Measurements from ENCODE around the gene SKI.

Gene SKI

DNA sequence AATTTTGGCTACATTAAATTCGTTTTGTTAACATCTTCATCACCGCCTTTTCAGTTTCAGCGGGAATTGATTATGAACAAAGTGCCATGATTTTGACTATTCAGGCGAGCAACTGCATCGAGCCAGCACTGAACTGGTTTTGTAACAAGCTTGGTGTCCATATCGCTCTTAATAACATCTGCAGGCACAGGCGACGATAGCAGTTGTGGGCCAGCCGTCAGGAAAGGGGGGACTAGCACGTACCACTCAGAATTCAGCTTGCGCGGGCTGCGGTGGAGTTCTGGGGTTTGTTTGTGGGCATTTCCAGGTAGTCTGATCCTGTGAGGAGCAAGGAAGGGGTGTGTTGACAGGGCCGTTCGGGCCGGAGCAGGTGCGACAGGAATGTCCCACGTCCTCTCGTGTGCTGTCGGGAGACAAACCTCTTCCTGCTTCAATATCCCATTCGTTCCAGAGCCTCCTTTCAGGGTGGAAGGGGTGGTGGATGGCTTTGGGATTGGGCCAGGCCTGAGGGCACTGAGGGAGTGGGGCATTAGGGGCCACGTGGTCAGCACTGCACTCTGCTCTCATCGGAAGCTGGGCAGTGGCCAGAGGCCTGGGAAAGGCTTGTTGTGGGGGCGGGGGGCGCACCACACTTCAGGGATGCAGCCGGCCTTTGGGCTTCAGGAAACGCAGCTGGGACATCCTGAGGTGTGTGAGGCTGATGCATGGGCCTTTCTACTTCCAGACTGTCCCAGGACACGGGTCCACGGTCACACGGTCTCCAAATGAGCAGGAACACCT, 39.1 kb downstream of the SKI start:
- no peak for DNase-seq

DNA sequence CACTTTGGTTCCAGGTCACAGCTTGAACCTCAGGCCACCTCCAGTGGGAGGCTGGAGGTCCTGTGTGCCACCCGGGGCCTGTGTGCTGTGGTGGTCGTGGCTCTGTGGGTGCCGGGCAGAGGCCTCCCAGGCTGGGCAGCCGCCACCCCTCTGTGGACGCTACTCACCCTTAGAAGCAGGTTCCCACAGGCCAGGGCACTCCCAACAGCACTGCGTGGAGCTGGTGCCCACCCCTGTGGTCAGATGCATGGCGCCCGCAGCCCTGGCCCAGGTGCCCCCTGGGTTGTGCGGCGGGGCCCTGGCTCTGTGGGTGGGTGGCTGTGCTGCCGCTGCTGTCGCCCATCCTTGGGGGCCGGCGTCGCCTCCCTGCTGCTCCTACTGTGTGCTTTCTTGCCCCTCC, 39.7 kb downstream of the SKI start:
- no peak for DNase-seq

DNA sequence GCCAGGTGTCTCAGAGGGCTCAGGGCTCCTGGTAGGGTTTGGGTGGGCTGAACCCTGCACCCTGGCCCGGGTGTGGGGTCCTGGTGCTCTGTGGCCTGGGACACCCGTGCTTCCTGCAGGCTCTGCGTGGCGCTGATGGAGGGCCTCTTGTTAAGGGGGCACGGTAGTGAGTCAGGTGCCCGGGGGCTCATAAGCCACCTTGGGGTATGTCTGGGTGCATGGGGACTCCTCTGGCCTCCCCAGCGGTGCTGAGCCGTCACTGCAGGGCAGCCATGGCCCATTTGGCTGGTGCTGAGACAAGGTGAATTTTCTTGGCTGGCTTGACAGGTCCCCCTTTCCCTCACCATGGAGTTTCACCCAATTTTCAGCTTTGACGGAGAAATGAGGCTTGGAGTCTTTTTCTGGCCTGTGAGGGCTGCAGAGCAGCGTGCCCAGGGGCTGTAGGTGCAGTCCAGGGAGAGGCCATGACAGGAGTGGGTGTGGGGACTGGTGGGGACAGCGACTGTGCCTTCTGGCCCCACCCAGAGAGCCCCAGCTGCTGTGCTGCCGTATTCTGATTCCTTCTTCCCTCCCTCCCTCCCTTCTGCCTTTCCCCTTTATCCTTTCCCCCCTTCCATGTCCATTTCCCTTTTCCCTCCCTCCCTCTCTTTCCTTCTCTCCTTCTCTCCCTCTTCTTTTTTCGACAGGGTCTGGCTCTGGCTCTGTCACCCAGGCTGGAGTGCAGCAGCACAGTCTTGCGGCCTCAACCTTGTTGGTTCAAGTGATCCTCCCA, 40.4 kb downstream of the SKI start:
- no peak for DNase-seq

DNA sequence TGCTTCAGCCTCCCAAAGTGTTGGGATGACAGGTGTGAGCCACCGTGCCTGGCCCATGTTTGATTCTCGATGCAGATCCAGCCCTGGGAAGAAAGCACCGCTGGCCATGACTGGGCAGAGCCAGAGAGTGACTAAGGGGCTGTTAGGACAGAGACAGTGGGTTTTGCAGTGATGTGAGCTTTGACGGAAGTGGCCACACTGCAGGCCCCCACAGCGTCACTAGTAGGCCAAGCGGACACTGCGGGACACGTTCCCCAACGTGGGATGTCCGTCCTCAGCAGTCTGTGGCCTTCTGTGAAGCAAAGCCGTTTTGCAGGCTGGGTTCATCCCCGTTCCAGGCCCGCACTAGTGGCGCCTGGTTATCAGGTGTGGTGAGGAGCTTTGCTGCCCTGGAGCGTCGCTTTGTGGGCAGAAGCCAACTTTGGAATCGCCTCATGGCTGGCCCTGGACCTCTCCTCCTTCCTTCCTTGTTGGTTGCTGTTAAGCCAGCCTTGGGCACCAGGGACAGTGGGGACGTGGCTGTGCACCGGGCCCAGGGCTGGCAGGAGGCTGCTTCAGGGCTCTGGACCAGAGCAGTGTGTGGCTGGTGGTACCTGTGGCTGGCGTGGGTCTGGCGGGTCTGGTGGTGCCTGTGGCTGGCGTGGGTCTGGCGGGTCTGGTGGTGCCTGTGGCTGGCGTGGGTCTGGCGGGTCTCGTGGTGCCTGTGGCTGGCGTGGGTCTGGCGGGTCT, 41.2 kb downstream of the SKI start:
- DNase-seq: no peak

DNA sequence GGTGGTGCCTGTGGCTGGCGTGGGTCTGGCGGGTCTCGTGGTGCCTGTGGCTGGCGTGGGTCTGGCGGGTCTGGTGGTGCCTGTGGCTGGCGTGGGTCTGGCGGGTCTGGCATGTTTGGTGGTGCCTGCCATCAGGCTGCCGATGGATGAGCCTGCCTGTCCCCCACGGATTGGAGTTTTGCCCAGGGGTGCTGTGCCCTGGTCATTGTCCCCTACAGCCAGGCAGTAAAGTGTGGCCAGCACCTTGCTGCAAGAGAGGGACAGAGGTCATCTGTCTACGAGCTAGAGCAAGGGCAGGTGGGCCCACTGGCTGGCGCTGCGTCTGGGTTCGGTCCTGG, 41.8 kb downstream of the SKI start:
- DNase-seq: no peak

DNA sequence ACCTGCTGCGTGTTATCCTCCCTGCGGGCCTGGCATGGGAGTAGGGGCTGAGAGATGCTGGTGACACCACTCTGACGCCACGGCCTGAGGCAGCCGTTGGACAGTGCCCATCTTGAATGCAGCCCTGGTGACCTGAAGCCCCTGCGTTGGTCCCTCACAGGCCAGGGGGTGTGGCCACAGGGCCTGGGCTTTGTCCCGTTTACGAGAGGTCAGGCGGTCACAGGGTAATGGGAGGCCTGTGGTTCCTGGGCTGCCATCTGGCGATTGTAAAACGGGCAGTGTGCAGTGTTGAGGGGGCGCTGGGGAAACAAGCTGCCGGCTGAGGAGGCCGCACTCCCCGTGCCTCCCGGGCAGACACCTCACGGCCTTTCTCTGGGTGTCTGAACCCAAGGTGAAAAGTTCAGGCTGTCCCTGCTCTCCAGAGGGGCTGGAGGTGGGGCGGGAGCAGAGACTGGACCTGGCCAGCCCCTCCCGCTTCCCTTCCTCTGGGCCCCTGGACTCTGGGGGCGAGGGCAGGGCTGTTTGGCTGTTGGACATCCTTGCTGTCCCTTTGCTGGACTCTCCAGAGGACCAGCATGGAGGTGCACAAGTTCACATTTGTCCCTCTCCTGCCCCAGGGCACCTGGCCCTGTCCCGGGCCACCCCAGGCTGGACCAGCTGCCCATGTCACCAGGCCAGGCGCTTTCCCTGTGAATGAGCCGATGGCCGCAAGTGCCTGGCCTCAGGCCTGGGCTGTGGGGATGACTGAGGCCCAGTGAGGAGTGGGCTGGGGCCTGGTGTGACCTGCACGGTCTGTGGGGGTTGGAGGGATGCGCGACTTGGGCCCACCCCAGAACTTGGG, 42.4 kb downstream of the SKI start:
- no peak for DNase-seq

DNA sequence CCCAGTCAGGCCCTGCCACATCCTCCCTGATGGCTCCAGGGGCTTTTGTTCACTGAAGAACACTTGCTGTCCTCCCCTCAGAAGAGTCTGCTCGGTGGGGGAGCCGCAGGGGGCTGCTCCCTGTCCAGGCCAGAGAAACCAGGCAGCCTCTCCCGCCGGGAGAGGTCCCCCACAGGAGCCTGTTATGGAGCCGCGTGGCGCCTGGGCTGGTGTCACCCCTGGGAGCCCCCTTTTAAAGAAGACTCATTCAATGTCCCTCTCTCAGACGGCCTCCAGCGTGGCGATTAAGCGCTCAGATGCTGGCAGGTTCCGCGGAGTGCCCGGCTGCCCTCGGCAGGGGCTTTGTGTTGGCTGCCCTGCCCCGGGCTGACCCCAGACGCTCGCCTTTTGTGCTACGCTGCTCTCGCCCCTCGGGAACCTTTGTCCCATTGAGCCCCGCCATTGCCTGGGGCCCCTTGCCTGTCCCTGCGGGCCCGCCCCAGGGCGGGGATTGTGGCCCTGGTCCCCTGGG, 43.1 kb downstream of the SKI start:
- no peak for DNase-seq

DNA sequence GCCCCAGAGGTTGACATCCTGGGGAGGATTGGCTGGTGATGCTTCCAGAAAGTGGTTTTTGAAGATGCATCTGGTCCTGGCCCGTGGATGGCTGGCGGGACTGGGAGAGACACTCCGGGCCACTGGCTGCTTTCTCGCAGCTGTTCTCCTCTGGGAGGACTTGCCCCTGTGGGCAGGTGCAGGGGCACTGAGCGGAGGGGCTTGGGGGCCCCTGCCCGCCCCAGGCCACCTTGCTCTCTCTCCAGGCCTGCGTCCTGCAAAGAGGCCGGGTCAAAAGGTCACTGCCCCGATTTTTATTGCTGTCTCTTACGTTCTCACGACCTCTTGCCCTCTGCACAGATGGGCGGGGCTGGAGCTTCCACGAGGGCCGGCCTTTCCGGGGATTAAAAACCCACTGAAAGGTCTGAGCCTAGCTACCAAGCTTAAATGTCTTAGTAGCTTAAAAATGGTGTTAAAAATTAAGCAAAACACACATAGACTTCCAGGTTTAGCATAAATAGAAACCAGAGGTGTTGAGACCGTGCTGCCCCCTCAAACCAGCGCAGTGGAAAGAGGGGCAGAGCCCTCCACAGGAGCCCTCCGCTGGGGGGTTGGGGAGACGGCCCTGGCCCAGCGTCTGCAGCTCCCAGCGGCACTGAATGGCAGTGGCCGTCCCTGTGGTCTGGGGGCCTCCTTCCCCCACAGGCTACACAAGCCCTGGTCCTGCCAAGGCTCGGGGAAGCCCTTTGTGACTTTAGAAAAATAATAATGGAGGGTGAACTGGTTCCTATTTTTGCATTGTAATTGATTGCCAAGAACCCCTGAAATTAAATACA, 43.9 kb downstream of the SKI start:
- DNase-seq: no peak

DNA sequence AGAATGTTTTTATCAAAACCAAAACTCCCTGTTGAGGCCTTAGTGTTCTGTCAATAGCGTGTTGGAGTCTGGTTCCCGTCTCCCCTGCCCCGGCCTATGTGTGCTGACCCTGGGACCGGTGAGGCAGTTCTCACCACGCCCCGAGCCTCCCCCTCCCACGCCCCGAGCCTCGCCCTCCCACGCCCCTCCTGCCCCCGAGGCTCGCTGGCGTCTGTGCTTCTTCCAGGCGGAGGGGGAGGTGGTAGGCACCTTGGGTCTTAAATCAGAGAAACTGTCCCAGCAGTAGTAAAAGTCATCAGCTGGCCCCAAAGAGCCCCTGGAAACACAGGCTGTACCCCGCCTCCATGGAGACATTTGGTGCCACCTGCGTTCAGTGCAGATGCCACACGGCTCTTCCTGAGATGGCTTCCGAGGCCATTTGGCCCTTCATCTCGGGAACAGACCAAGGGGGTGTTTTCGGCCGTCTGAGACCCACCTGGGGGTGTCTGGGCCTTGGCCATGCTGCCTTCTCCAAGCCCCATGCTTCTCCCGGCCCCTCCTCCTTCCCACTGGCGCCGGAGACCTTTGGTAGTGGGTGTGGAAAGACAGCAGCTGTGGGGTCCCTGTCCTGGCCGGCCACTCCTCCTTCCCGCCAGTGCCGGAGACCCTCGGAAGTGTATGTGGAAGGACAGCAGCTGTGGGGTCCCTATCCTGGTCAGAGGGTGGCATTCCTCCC, 44.7 kb downstream of the SKI start:
- no peak for DNase-seq

DNA sequence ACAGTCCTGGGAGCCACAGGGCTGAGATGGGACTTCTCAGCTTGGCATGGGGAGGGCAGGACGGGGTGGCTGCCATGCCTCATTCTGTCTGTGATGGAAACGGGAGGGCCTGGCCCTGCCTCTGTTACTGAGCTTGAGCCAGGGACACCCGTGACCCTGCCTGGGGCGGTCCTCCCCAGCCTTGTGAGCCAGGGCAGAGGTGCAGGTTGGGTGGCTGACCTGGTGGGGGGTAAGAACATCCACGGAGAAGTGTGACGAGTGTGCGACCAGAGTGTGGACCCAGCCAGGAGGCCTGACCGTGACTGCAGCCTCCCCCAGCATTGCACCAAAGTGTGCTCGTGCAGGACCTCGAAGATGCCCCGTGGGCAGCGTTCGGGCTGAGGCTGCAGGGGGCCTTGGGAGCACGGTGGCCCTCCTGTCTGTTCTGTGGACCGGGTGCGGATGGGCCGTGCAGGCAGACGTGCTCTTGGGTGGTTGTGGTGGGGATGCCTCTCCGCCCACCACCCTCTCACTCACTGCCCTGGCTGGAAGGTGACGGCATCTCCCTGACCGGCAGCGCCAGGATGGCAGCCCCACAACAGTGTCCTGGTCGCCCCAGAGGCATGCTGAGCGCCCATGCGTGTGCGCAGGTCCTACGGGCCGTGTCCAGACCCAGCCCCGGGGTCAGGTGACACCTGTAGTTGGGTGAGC, 45.4 kb downstream of the SKI start:
- no peak for DNase-seq

DNA sequence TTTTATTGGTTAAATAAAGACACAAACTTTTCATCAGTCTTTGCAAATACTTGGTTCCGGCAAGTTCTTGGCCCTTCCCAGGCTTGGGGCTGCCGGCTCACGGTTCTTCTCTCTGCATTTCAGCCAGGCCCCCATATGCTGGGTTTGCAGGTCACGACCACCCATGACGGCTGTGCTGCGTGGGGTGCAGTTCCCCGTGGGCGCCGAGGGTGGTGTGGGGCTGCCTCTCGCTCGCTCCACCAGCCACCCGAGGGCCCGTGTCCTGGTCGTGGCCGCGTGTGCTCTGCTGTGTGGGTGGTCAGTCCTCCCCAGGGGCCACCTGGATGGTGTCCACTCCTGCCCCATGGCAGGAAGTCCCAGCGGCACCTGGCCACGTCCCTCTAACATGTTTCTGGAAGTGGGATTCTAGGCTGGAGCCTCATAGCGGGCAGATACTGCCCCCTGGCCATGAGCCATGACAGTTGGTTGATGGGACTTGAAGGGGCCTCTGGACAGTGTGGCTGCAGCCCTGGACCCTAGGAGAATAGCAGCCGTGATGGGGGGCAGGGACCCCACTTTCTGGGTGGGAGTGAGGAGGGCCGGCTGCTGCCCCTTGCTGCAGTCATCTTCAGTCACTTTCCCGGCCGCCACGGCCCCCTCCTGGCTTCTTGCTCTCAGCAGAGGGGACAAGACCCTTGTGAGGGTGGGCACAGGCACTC, 46.3 kb downstream of the SKI start:
- no peak for DNase-seq

DNA sequence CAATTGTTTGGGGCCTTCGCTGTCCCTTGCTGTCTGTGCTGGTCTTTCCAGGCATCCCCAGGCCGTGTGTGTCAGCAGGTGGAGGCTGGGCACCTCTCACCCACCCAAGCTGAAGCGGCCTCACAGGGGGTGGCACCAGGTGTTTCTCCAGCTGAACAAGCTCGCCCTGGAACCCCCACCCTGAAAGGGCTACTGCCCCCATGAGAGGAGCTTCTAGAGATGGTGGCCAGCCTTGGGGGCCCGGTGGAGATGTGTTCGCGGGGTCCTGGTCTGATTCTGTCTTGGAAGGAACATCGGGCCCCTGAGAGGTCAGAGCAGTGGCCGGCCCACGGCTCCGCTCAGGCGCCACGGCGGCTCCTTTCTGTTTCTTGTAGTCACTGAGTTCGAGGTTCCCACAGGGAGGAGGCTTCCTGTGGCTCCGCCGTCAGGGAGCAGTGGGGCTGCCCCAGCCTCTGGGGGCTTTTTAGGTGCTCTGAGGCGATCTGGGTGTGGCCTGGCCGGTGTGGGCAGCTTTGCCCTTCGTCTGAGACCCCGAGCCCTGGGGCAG, 46.9 kb downstream of the SKI start:
- DNase-seq: no peak

DNA sequence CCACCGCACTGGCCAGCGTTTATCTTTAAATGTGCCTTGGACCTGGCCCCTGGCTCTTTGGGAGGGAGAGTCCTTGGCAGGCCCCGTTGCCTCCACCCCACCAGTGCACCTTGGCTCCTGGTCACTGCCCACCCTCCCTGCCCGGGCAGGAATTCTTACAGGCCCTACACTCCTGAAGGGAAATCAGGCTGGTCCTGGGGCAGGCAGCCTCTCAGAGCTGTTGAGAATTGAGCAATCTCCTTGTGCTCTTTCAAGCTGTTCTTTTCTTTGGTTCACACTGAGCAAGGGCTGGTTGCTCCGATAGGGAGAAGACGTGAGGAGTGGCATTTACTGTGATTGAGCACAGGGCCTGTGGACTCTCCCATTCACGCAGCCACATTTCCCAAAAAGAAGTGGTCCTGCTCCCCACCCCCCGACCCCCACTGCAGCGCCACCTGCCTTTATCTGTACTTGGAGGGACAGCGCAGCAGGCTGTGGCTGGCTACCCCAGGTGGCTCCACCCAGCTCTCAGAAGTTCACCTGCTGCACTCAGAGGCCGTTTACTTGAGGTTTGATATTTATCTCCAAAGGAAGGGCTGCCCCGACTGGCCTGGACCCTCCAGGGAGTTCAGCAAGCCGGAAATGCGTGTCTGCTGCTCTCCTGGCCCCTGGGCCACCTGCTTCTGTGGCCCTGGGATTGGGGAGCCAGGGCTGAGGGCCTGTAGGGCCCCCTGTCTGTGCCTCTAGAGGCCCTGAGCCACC, 47.8 kb downstream of the SKI start:
- no peak for DNase-seq

DNA sequence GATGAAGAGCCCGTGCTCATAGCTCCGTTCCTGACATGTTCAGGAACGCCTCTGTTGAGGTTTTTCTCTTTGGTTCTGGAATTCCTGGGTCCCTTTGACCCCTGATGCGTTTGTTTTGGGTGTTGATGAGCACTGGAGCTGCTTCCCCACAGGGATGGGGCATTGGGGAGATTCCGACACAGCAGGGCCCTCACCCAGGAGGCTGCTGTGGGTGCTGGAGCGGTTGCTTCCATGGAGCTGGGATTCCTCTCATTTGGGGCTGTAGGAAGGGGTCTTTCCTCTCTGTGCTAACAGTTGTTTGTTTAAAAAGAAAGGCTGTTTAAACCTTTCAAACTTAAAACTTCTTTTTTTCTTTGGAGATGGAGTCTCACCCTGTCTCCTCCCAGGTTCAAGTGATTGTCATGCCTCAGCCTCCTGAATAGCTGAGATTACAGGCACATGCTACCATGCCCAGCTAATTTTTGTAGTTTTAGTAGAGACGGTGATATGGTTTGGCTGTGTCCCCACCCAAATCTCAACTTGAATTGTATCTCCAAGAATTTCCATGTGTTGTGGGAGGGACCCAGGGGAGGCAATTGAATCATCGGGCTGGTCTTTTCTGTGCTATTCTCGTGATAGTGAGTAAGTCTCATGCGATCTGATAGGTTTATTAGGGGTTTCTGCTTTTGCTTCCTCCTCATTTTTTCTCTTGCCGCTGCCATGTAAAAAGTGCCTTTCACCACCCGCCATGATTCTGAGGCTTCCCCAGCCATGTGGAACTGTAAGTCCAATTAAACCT, 48.9 kb downstream of the SKI start:
- DNase-seq: no peak

DNA sequence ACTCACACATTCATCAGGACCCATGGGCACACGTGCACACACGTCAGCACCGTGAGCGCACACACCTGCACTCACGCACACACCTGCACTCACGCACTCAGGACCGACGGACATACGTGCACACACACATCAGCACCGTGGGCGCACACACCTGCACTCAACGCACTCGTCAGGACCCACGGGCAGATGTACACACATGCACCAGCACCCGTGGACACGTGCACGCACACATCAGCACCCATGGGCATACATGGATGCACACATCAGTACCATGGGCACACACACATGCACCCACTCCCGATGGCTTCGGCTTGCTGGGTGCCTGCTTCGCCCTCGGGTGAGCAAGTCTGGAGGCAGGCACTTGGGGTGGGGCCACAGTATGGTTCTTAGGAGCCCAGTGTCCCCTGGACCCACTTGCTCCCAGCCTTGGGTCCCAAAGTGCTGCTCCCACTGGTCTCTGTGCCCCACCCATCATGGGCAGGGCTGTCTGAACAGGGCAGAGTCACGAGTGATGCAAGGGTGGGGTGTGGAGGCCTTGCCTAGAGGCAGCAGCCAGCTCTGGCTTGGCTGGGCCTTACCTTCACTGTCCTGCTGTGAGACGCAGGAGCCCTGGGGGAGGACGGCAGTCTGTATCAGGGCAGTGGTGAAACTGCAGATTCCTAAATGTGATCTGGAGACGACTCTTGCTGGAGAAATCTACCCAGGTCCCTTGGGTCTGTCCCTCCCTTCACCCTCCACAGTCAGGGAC, 49.8 kb downstream of the SKI start:
- no peak for DNase-seq

DNA sequence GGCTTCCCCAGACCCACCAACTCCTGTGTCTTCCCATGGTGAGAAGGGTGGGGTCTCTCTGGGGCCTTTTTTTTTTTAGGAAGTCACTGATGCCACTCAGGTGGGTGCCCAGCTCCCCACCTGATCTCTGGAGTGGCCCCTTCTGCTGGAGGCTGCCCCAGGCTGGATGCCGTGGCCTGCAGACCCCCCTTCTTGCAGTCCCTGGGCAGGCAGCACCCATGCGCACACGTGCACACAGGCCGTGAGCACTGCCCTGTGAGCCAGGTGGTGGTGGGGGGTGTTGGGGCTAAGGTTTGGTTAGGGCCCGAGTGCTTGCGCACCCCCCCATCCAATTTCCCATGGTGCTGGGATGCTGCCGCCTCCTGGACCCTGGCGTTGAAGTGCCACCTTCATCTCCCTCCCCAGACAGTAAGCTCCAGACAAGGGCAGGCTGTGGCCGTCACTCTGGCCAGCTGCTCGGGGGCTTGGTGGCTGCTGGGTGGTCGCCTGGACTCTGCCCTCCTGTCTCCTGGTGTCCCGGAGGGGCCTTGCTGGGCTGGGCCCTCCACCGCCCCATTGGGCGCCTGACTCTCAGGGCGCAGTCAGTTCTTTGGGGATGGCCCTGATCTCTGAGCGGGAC, 50.6 kb downstream of the SKI start:
- DNase-seq: no peak

DNA sequence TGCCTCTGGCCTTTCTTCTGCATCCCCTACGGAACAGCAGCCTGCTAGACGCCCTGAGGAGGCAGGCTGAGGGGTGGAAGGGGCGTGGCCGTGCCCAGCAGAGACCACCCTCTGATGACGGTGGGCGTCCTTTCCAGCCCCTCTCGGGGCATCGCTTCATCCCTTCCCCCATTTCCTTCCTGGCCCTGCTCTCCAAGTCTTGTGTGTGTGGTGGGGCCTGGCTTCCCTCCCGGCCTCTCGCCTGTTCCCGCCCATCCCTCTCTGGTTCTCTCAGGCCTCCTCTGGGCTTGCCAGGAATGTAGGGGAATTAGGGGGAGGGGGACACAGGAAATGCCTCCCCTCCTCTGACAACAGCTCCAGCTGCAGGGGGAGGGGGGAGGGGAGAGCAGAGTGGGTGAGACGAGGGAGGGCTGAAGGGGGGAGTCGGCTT, 51.1 kb downstream of the SKI start:
- DNase-seq: no peak

Data from stimulated activated CD8-positive, alpha-beta memory T cell treated with anti-CD3 and anti-CD28 coated beads, Interleukin-4, amount 100 ng/mL, for 48 hours (primary cell).